Measurements from ENCODE around the gene CGB3.

Gene CGB3

DNA sequence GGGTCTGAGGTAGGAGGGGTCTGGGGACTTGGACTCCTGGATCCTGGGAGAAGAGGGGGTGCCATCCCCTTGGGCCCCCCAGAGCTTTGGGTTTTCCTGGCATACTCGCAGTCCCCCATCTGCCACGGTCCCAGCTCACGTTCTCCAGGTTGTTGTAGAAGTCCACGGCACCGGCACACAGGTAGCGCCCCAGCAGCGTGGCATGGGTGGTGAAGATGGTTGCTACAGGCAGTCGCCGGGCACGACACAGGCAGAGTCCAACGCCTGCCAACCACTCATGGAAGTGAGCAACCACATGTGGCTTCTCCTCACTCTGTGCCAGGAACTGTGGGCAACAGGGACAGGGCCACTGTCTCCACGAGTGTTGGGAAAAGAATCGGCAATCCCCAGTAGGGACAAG, 38.4 kb downstream of the CGB3 start:
- DNase-seq, result no peak

- no peak for DNase-seq
Measured at GRCh38 chr19:48982280-48982679, 41.9 kb downstream of the CGB3 start.

- DNase-seq, result no peak
Measured at GRCh38 chr19:48977061-48977460, 47.1 kb downstream of the CGB3 start.

DNA sequence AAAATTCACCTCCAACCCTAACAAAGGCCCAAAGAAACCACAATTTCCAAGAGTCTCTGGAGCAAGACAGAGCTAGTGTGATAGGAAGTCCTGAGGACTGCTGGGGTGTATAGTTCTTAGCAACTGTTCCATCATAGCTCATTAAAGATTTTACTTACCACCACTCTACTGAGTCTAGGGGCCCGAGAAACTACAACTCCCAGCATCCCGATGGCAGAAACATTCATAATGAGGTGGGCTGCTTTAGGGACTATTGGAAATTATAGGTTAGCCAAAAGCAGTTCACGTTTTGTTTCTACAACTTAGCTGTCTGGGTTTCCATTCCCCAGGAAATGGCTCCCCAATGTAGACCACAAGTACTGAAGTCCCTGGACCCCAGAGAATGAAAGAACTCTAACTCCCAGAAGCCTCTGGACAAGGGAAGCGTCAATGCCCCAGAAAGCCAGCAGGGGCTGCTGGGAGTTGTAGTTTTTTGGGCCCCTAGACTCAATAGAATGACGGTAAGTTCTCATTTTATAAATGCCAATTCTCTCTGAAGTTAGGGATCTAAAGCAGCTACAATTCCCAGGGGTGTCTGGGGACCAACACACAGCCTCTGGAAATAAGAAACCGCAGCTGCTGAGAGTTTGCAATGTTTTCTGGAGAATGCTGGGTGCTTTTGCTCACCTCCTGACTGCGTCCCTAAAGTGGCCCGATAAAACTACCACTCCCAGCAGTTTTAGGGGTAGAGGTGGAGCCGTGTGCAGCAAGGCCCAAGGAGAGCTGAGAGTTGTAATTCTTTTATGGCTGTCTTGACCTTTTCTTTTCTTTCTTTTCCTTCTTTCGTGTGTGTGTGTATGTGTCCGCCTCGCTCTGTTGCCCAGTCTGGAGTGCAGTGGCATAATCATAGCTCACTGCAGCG, 47.9 kb downstream of the CGB3 start:
- no peak for DNase-seq

Measured in NCI-H2081 (cell line).